DOHH2 (cell line): ENCODE results near the gene POU2F1.

Experiments
- CTCF ChIP-seq: fragments of 200-600 bp; sonication (generic); IDR thresholded peaks from one replicate; pipeline ENCODE4 v1.5.1; 2014; ENCODE audit warnings: antibody characterized with exemption, mild to moderate bottlenecking, low read depth, low read length; ENCODE audit not compliant: poor library complexity, severe bottlenecking
- EZH2phosphoT487 ChIP-seq: fragments of 200-600 bp; sonication (generic); IDR thresholded peaks from 2 replicates; pipeline ENCODE4 v1.6.1; 2017; ENCODE audit warnings: borderline replicate concordance, mild to moderate bottlenecking, antibody characterized with exemption, low read length, moderate library complexity, mixed read lengths

DNA sequence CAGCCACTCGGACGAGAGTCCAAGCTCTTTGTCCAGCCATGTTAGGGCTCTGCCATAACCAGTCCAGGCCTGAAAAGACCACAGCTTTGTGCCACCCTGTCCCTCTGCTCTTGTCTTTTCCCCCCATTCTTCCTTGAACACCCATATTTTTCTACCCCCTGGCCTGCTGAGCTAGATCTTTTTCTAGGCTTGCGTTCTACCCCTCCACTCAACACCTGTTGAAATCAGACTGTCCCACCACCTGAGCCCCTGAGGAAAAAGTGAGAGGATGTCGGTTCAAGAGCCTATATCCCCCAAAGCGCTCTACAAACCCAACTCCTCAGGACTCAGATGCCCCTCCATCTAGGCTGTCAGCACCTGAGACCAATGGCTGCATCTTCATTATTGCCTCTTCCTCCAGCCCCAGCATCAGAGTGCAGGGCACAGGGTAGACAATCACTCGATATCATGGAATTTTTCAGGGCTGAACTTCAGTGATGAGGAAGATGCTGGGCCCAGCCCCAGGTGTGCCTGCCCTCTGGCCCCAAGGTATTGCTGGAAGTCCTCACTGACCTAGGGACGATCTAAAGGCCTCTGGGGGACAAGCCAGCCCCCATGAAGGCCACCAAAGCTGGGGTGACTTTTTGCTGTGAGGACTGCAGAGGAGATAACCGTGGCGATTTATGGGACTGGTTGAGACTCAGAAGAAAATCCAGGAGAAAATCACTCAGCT is 222.3 kb downstream of the POU2F1 start:
- TF ChIP-seq CTCF (no peak), EZH2phosphoT487 (no peak)
